Choroid plexus epithelial cell (primary cell): ENCODE data around the gene RBM25.
"Not testable (repeated sequence)": the region's sequence is repeated elsewhere in the genome, so short reads cannot be mapped to it uniquely, and the experiment has no call there.

Experiments
- DNase-seq: peaks from one replicate; pipeline ENCODE4 v3.0.0-alpha.2; 2010; ENCODE audit warnings: low read depth
- H3K4me3 ChIP-seq: 2 replicates; pipeline ENCODE4 v1.5.1; 2011; ENCODE audit warnings: low read depth, mild to moderate bottlenecking, control low read depth, low read length, moderate library complexity
- CTCF ChIP-seq: conservative IDR thresholded peaks from 2 replicates; pipeline ENCODE4 v1.5.1; 2011; ENCODE audit warnings: low read depth, mild to moderate bottlenecking, control low read depth, inconsistent platforms, low read length, moderate library complexity

Gene RBM25

GRCh38 chr14:73058224-73058921, at the start of gene RBM25:
Gene RBM25 (plus strand): TSS chr14:73058534. CDS start chr14:73071642, 13,108 bp downstream.
- peak; percentile 99 for DNase-seq
- no peak for TF ChIP-seq CTCF
- H3K4me3 ChIP-seq = peak within 1 kb of the TSS; percentile 96

GRCh38 chr14:73011189-73011588, 47.1 kb upstream of the RBM25 start:
- DNase-seq, H3K4me3 ChIP-seq: not testable (repeated sequence)

GRCh38 chr14:73014105-73014504, 44.2 kb upstream of the RBM25 start:
- H3K4me3 ChIP-seq = no peak overlapping the region
- no peak for TF ChIP-seq CTCF
- DNase-seq = peak; percentile 74

GRCh38 chr14:73015552-73015951, 42.8 kb upstream of the RBM25 start:
- DNase-seq, H3K4me3 ChIP-seq: not testable (repeated sequence)

GRCh38 chr14:73016011-73016410, 42.3 kb upstream of the RBM25 start:
- not testable (repeated sequence) for H3K4me3 ChIP-seq, DNase-seq

GRCh38 chr14:73022051-73022450, 36.3 kb upstream of the RBM25 start:
- TF ChIP-seq CTCF = no peak
- H3K4me3 ChIP-seq = no peak overlapping the region
- DNase-seq = no peak

- peak overlapping the region; percentile 87 for H3K4me3 ChIP-seq
- peak; percentile 55 for DNase-seq
- peak; percentile 12 for TF ChIP-seq CTCF
Observed at GRCh38 chr14:73025544-73025943, 32.8 kb upstream of the RBM25 start.

- no peak for DNase-seq
- H3K4me3 ChIP-seq = peak overlapping the region; percentile 87
- no peak for TF ChIP-seq CTCF
Observed at GRCh38 chr14:73026243-73026844, 32.0 kb upstream of the RBM25 start.
